Mucosa of descending colon (tissue), 3 donors: Measurements from ENCODE around the gene APRT. TPM values are rescaled to one million over a fixed set of nuclear protein-coding genes. Genes with fewer than 3 reads are reported as not detected.

ENCODE experiments used
- ATAC-seq: fragments of 200-7000 bp; cut with Tn5 transposase; one replicate; pipeline ENCODE4 v1.9.1; 2020; ENCODE audit warnings: mild to moderate bottlenecking, moderate library complexity
- DNase-seq, 3 donors: peaks; one replicate each; pipeline ENCODE4 v3.0.0-alpha.2; 2020
- H3K36me3 ChIP-seq: fragments of 200-600 bp; one replicate; pipeline ENCODE4 v1.8.0; 2021; ENCODE audit warnings: low read depth, mild to moderate bottlenecking
- H3K4me1 ChIP-seq: fragments of 200-600 bp; one replicate; pipeline ENCODE4 v1.8.0; 2021; ENCODE audit warnings: low read depth, mild to moderate bottlenecking
- H3K4me3 ChIP-seq: fragments of 200-600 bp; one replicate; pipeline ENCODE4 v1.8.0; 2021; ENCODE audit warnings: mild to moderate bottlenecking
- H3K9me3 ChIP-seq: fragments of 200-600 bp; one replicate; pipeline ENCODE4 v1.8.0; 2021; ENCODE audit warnings: mild to moderate bottlenecking
- CTCF ChIP-seq: fragments of 200-600 bp; IDR thresholded peaks from one replicate; pipeline ENCODE4 v1.8.0; 2022; ENCODE audit warnings: antibody characterized with exemption, mild to moderate bottlenecking
- intact Hi-C, 2 donors: fragments of 100-400 bp; cut with DNase I in 1 of 2; cut with micrococcal nuclease in 1 of 2; formaldehyde crosslinking; loops; one replicate each; pipeline versions ENCODE4 v1.11.0 to v1.11.1; 2022; cut with DNase I, micrococcal nuclease
- total RNA-seq, 3 donors: library from RNA; stranded (reverse); fragmentation: NEBNext Ultra II Directional in 2 of 3; extraction: Animal tissue kit (Norgen Biotek cat#: 25700) in 2 of 3; gene quantifications; one replicate each; pipeline versions ENCODE4 v1.2.1 to v1.2.4, GENCODE V29; 2021 to 2023
- donor health status: DM: no; HTN: no; CAD: no; lungs with moderate emphysema.
- donor health status: DM: no; HTN: no; CAD: no.
- donor health status: DM: no; HTN: yes; CAD: no.

APRT gene
- total RNA-seq, 3 donors from 2014 or later: 76.5 to 185 (median 113) TPM

- Histone ChIP-seq H3K4me3 (no peak overlapping the region), H3K36me3 (no peaks in the 10 kb centered on the region), H3K4me1 (peaks cover 51% of the 10 kb centered on the region), H3K9me3 (no peaks in the 10 kb centered on the region)
- intact Hi-C loops: no loop called here
- ATAC-seq: peak; percentile 41
- TF ChIP-seq CTCF: no peak
- no peak for DNase-seq
Observed at GRCh38 chr16:88761143-88761534, 50.6 kb downstream of the APRT start.

DNA sequence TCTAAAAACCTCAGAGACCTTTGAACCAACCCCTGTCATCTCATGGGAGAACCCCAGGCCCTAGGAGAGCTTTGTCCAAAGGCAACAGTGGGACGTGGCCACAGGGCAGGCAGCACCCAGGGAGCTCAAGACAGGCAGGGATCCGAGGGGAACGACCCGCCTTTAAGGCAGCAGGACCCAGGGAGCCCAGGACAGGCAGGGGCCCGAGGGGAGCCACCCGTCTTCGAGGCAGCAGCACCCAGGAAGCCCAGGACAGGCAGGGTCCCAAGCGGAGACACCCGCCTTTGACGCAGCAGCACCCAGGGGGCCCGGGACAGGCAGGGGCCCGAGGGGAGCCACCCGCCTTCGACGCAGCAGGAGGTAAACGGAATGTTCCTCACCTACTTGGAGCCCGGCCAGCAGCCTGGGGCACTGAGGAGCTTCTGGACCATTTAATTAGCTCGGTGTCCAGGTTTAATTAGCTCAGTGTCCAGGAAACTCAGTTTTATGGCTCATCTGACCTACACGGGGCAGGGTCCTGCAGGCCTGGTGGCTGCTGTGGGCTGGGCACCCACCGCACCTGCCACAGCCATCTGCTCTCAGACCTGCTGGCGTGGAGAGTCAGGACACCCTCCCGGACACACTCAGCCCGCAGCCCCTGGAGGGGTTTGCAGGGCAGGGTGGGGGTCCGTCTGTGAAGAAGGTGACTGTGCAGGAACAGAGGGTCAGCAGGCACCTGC is 51.1 kb downstream of the APRT start:
- no peak overlapping the region for H3K4me3 ChIP-seq
- DNase-seq (peak; percentile 72 to 87 (median 82)), ATAC-seq (peak; percentile 64)
- H3K4me1 ChIP-seq: peaks cover 51% of the 10 kb centered on the region
- H3K36me3 ChIP-seq: no peaks in the 10 kb centered on the region
- TF ChIP-seq CTCF: no peak
- H3K9me3 ChIP-seq: no peaks in the 10 kb centered on the region
- intact Hi-C loops: no loop called here

GRCh38 chr16:88759976-88760350 is 51.8 kb downstream of the APRT start:
- intact Hi-C loops: no loop called here
- Histone ChIP-seq H3K36me3 (no peaks in the 10 kb centered on the region), H3K9me3 (no peaks in the 10 kb centered on the region), H3K4me1 (peaks cover 51% of the 10 kb centered on the region), H3K4me3 (no peak overlapping the region)
- ATAC-seq: no peak
- no peak for TF ChIP-seq CTCF
- DNase-seq: no peak

Other genes starting within 250 kb of the APRT start
- 10 to 100 TPM; 37.4 to 54.8 (median 48.1) TPM for gene ZC3H18, start 241.5 kb downstream of the APRT start, total RNA-seq
- gene IL17C, start 173.4 kb downstream of the APRT start, total RNA-seq: not detected
- gene CYBA, start 160.9 kb downstream of the APRT start, total RNA-seq: 100 to 1,000 TPM; 150 to 316 (median 184) TPM
- gene MVD, start 148.8 kb downstream of the APRT start, total RNA-seq: 10 to 100 TPM; 42.7 to 89.5 (median 72.5) TPM
- under 1 TPM; 0.28 to 0.82 (median 0.55) TPM for gene SNAI3, start 125.4 kb downstream of the APRT start, total RNA-seq
- 10 to 100 TPM in 2 of 3 donors, 1 to 10 TPM in 1; 9.5 to 22.8 (median 15.1) TPM for gene RNF166, start 105.5 kb downstream of the APRT start, total RNA-seq
- gene CTU2, start 105.4 kb downstream of the APRT start, total RNA-seq: 10 to 100 TPM in 2 of 3 donors, 1 to 10 TPM in 1; 9.6 to 16.1 (median 13.6) TPM
- 100 to 1,000 TPM in 2 of 3 donors, 10 to 100 TPM in 1; 71.4 to 218 (median 129) TPM for gene PIEZO1, start 26.7 kb downstream of the APRT start, total RNA-seq
- 10 to 100 TPM in 1 of 3 donors, 1 to 10 TPM in 2; 2.9 to 20.9 (median 7.6) TPM for gene CDT1, start 8.1 kb downstream of the APRT start, total RNA-seq
- gene GALNS, start 45.0 kb upstream of the APRT start, total RNA-seq: 10 to 100 TPM; 37.4 to 65.3 (median 44.0) TPM
- gene TRAPPC2L, start 45.2 kb upstream of the APRT start, total RNA-seq: 10 to 100 TPM; 30.6 to 57.9 (median 40.7) TPM
- gene PABPN1L, start 54.7 kb upstream of the APRT start, total RNA-seq: not detected
- 10 to 100 TPM in 1 of 3 donors, 1 to 10 TPM in 2; 6.9 to 12.8 (median 8.4) TPM for gene CBFA2T3, start 165.3 kb upstream of the APRT start, total RNA-seq